ENCODE results near the gene RSRP1. TPM values are rescaled to one million over a fixed set of nuclear protein-coding genes. Genes with fewer than 3 reads are reported as not detected.
"Not testable (repeated sequence)": the region's sequence is repeated elsewhere in the genome, so short reads cannot be mapped to it uniquely, and the experiment has no call there.

The RSRP1 gene
- 100 to 1,000 TPM; 229 to 358 (median 274) TPM for total RNA-seq

- Histone ChIP-seq H3K4me3 (peak within 1 kb of the TSS; percentile 72 to 97 (median 88)), H3K9me3 (no peaks in the 10 kb centered on the region), H3K4me1 (peaks cover 0 to 40% (median 2%) of the 10 kb centered on the region in 4 donors), H3K36me3 (peaks cover 0 to 42% (median 0%) of the 10 kb centered on the region in 3 donors), H3K27me3 (no peaks in the 10 kb centered on the region), H3K27ac (peak within 1 kb of the TSS; percentile 94 to 99 (median 99))
- peak; percentile 99 to 100 (median 100) for DNase-seq
- TF ChIP-seq POLR2A (IDR thresholded peaks at IDR 0.05) (peak; percentile 99 to 100), CTCF (IDR thresholded peaks at IDR 0.05) (peak in 4 of 6 experiments; percentile 27 to 45 (median 33))
Measured at GRCh38 chr1:25247024-25247828, at the start of gene RSRP1. RSRP1 (minus strand) TSS chr1:25247454; CDS start chr1:25246963, 491 bp downstream.

- H3K27me3 ChIP-seq, H3K4me3 ChIP-seq, H3K9me3 ChIP-seq, DNase-seq, H3K27ac ChIP-seq, H3K36me3 ChIP-seq, H3K4me1 ChIP-seq: not testable (repeated sequence)
Measured at GRCh38 chr1:25296501-25296900, 49.2 kb upstream of the RSRP1 start.

GRCh38 chr1:25294889-25295826, 47.9 kb upstream of the RSRP1 start:
- H3K27me3 ChIP-seq, H3K9me3 ChIP-seq, H3K27ac ChIP-seq, H3K4me1 ChIP-seq, H3K36me3 ChIP-seq, DNase-seq, H3K4me3 ChIP-seq: not testable (repeated sequence)

GRCh38 chr1:25293426-25293825, 46.2 kb upstream of the RSRP1 start:
- H3K27ac ChIP-seq, H3K36me3 ChIP-seq, H3K27me3 ChIP-seq, H3K4me1 ChIP-seq, H3K9me3 ChIP-seq, H3K4me3 ChIP-seq, DNase-seq: not testable (repeated sequence)

GRCh38 chr1:25290043-25290442, 42.8 kb upstream of the RSRP1 start:
- not testable (repeated sequence) for H3K36me3 ChIP-seq, H3K4me3 ChIP-seq, H3K27ac ChIP-seq, H3K9me3 ChIP-seq, H3K4me1 ChIP-seq, DNase-seq, H3K27me3 ChIP-seq
- TF ChIP-seq CTCF (IDR thresholded peaks at IDR 0.05), result peak in 2 of 6 experiments; percentile 12 to 19

GRCh38 chr1:25288573-25289101, 41.4 kb upstream of the RSRP1 start:
- not testable (repeated sequence) for H3K9me3 ChIP-seq, DNase-seq, H3K4me3 ChIP-seq, H3K36me3 ChIP-seq, H3K4me1 ChIP-seq, H3K27ac ChIP-seq, H3K27me3 ChIP-seq

- not testable (repeated sequence) for H3K36me3 ChIP-seq, H3K4me3 ChIP-seq, H3K4me1 ChIP-seq, H3K27me3 ChIP-seq, H3K27ac ChIP-seq, H3K9me3 ChIP-seq, DNase-seq
Measured at GRCh38 chr1:25287164-25287563, 39.9 kb upstream of the RSRP1 start.

- not testable (repeated sequence) for H3K4me1 ChIP-seq, H3K27me3 ChIP-seq, H3K9me3 ChIP-seq, H3K4me3 ChIP-seq, H3K27ac ChIP-seq, DNase-seq, H3K36me3 ChIP-seq
Measured at GRCh38 chr1:25285862-25286261, 38.6 kb upstream of the RSRP1 start.

- H3K9me3 ChIP-seq, H3K4me1 ChIP-seq, H3K36me3 ChIP-seq, H3K27me3 ChIP-seq, H3K4me3 ChIP-seq, H3K27ac ChIP-seq, DNase-seq: not testable (repeated sequence)
Measured at GRCh38 chr1:25279693-25280111, 32.4 kb upstream of the RSRP1 start.

GRCh38 chr1:25278790-25279189, 31.5 kb upstream of the RSRP1 start:
- not testable (repeated sequence) for H3K27ac ChIP-seq, H3K9me3 ChIP-seq, DNase-seq, H3K4me3 ChIP-seq, H3K4me1 ChIP-seq, H3K27me3 ChIP-seq, H3K36me3 ChIP-seq

- not testable (repeated sequence) for H3K27me3 ChIP-seq, H3K4me1 ChIP-seq, H3K36me3 ChIP-seq, DNase-seq, H3K4me3 ChIP-seq, H3K9me3 ChIP-seq, H3K27ac ChIP-seq
Measured at GRCh38 chr1:25278358-25278757, 31.1 kb upstream of the RSRP1 start.

GRCh38 chr1:25277295-25277694, 30.0 kb upstream of the RSRP1 start:
- not testable (repeated sequence) for H3K4me3 ChIP-seq, H3K27ac ChIP-seq, H3K9me3 ChIP-seq, DNase-seq, H3K27me3 ChIP-seq, H3K36me3 ChIP-seq, H3K4me1 ChIP-seq

Data from Peyer's patch (tissue), 4 donors.